HTERT RPE-1 (cell line): Measurements from ENCODE around the gene ICOS.
"Not testable (repeated sequence)": the region's sequence is repeated elsewhere in the genome, so short reads cannot be mapped to it uniquely, and the experiment has no call there.

Source experiments
- in situ Hi-C: fragments of 300-500 bp; cut with MboI; formaldehyde crosslinking; loops from 4 replicates; pipeline ENCODE4 v1.14.3; 2020; ENCODE audit warnings: low sequenced_read_pairs

Gene ICOS

DNA sequence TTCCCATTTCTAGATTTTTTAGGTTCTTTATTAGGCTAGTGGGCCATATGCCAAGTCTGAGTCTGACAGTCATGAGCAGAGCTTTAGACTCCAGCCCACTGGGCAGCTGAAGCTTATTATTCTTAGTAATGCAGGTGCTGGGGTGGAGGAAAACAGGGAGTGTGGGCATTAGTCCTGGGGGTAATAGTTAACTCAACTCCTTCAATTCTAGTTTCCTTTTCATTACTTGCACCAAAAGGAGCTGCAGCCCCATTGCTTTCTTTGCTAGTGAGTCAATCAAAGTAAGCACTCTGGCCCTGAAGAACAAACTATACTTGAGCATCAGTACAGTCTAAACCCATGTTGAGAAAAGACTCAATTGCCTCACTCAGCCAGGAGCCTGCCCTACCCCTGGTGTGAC is 35.5 kb downstream of the ICOS start:
- in situ Hi-C loops = no loop called here

GRCh38 chr2:203973000-203973399 is 36.4 kb downstream of the ICOS start:
- in situ Hi-C loops = no loop called here

DNA sequence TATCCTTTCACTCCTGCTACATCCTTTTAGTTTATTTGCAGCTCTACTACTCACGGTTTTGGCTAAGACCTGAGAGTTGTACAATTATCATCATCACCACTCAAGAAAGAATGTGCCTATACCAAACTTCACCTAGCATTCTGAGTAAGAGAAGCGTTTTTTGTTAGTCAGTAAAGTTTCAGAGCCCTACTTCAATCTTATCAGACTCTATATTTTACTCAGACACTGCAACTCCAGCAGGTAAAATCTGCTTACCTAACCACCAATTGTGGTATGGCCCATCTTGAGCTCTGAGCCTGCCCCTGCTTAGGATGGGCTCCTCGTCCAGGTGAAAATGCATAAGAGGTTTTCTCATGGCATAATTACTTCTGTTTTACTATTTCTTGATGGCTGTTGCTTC is 37.1 kb downstream of the ICOS start:
- in situ Hi-C loops = no loop called here

DNA sequence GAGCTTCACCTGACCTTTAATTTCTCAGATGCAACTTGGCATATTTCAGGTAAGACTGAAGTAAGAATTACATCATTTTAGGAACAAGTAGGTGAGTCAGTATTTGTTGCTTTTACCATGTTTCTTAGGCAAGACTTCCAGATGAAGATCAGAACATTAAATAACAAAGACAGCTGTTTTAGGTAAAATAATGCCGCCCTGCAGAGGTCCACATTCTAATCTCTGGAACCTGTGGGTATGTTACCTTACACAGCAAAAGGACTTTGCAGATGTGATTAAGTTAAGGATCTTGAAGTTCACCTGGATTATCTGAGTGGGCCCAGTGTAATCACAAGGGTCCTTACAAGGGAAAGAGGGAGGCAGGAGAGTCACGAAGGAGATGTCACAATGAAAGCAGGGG is 39.3 kb downstream of the ICOS start:
- in situ Hi-C loops = no loop called here

GRCh38 chr2:203982276-203982675 is 45.7 kb downstream of the ICOS start:
- in situ Hi-C loops = no loop called here

- in situ Hi-C loops = no loop called here
Observed at GRCh38 chr2:203983064-203983715, 46.6 kb downstream of the ICOS start.

DNA sequence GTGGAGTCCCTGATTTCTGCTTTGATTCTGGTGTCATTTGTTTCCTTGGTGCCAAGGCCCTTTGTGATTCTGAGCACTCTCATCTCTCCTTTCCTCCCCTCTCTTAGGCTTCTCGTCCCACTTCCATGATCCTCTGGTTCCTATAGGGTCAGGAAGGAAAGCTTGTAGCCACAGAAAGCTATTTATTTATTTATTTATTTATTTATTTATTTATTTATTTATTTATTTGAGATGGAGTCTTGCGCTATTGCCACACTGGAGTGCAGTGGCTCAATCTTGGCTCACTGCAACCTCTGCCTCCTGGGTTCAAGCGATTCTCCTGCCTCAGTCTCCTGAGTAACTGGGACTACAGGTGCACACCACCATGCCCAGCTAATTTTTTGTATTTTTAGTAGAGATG is 49.4 kb downstream of the ICOS start:
- in situ Hi-C loops = not testable (repeated sequence)

DNA sequence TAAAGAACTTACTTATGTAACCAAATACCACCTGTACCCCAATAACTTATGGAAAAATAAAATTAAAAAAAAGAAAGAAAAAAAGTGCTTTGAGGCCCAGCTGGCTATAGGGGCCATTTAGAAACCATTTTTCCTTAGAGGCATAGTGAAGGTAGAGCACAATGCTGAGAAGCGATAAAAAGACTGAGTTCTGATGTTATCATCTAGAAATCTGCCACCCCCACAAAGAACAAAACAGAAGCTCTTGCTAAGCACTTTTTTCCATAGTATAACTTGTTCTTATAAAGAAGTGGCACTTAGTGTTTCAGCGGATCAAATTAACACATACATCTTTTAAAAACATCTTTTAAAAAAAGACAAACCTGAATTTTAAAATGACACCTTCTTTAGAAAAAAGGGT is 51.4 kb downstream of the ICOS start:
- in situ Hi-C loops = no loop called here

- in situ Hi-C loops = no loop called here
Observed at GRCh38 chr2:203988500-203989260, 52.1 kb downstream of the ICOS start.

GRCh38 chr2:203989521-203989920 is 53.0 kb downstream of the ICOS start:
- in situ Hi-C loops = no loop called here

- in situ Hi-C loops = no loop called here
Observed at GRCh38 chr2:203992509-203992908, 55.9 kb downstream of the ICOS start.

DNA sequence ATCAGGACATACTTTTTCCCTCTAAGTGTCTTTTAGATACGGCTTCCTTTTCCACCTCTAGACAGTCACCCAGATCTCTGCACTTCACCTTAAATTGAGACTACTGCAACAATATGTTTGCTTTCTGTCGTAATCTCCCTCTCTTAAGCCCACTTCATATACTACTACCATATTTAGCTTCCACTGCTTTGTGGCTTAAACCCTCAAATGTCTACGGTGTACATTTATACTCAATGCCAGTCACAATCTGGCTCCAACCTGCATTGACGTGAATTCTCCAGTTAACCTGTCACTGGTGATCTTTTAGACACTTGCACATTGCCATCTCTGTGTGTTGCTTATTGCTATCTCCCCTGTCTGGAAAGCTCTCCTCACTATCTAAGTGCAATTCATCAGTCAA is 56.4 kb downstream of the ICOS start:
- in situ Hi-C loops = no loop called here

DNA sequence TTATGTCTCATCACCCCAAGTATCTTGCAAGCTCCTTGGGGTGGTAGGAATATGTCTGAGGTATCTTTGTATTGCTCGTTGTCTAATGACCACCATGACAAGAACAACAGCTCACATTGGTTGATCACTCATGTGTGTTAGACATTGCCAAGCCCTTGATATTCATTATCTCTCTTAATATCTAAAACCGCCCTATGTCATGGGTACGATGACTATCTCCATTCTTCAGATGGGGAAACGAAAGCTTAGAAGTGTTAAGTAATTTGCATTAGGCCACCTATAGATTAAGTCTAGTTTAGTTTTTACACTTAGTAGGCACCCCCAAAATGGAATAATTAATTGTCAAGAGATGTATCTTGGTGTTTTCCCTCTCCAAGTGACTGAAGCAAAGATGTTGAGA is 57.0 kb downstream of the ICOS start:
- in situ Hi-C loops = no loop called here

DNA sequence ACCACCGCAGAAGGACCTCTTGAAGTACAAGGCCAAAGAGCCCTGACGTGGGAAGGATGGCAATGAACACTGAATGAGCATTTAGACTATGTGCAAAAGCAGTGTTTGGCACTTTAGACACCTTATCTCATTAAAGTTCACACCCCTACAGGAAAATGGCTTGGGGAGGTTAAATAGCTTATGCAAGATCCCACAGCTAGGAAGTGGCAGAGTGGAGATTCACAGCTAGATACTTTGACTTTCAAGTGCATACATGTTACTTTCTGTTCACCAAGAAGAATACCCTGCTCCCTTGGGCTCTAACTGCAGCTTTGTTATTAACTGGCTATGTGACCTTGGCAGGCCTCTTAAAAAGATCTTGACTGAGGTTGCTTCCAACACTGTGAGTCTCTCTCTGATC is 58.2 kb downstream of the ICOS start:
- in situ Hi-C loops = no loop called here

- in situ Hi-C loops = no loop called here
Observed at GRCh38 chr2:203996692-203997091, 60.1 kb downstream of the ICOS start.

GRCh38 chr2:203997481-203997880 is 60.9 kb downstream of the ICOS start:
- in situ Hi-C loops = no loop called here

GRCh38 chr2:203997980-203998809 is 61.6 kb downstream of the ICOS start:
- in situ Hi-C loops = no loop called here

DNA sequence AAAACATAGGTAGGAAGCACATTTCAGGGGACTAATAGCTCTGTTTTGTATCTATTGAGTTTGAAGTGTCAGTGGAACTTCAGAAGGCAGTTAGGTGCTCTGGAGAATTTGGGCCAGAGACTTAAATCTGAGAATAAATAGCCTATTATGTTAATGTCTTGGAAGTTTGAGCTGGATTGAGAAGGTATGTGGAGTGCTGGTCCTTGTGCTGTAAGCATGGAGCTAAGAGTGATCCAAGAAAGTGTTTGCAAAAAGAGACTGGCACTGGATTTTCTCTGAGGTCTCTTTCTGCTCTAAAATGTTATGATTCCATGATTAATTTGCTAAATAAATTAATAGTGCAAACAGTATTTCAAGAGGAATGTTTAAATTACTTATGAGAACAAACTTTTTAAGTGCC is 63.3 kb downstream of the ICOS start:
- in situ Hi-C loops = no loop called here

GRCh38 chr2:204000446-204000845 is 63.9 kb downstream of the ICOS start:
- in situ Hi-C loops = no loop called here

DNA sequence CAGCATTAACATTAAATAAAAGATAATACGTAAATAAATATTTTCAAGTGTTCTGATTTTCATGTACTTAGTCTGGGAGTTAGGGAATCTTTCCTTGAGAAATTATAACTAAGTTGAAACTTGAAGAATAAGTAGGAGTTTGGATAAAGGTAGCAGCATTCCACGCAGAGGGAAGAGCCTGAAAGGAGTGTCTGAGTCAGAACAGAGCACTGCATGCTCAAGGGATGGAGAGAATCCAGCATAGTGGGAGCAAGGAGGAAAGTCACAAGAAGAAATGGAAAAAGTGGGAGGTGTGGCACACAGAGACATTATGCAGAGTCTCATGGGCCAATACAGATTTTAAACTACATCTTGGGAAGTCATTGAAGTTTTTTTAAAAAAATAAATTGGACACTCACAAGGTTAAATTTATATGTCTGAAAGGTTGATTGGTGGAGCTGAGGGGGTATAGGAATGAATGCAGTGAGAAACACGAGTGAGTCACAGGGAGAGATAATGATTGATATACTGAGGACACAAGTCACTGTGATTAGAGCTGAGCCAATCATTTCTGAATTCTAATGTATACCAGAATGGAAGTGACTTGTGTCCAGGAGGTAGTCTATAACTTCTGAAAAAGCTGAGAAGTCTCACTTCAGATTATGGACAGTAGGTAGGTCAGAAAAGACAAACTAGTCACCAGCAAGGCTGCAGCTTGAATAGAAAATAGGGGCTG is 66.9 kb downstream of the ICOS start:
- in situ Hi-C loops = no loop called here

GRCh38 chr2:204004912-204005311 is 68.3 kb downstream of the ICOS start:
- in situ Hi-C loops = no loop called here
